Tibial nerve (tissue), 4 donors: Measurements from ENCODE around the gene LILRB3.

ENCODE experiments used
- CTCF ChIP-seq, 5 experiments: fragments of 200-600 bp in 3 of 5; fragments of 450-650 bp in 2 of 5; sonication (generic) in 3 of 5; IDR thresholded peaks; one replicate each; pipeline ENCODE4 v1.5.1; 2016 to 2019; ENCODE audit warnings: antibody characterized with exemption in 5 of 5, mild to moderate bottlenecking in 3 of 5, moderate library complexity in 2 of 5
- EP300 ChIP-seq, 2 donors: sonication (generic); formaldehyde crosslinking; IDR thresholded peaks; one replicate each; pipeline ENCODE4 v1.6.1; 2017; ENCODE audit warnings: antibody characterized with exemption in 2 of 2, mild to moderate bottlenecking in 1 of 2

GRCh38 chr19:54186934-54187381 is 35.8 kb downstream of the LILRB3 start:
- TF ChIP-seq EP300 (IDR thresholded peaks at IDR 0.05), result no peak
- no peak for TF ChIP-seq CTCF (IDR thresholded peaks at IDR 0.05)
